Testis (tissue), 3 donors: ENCODE results near the gene UPP1. TPM values are rescaled to one million over a fixed set of nuclear protein-coding genes. Genes with fewer than 3 reads are reported as not detected.

Experiments
- DNase-seq: peaks from one replicate; pipeline ENCODE4 v3.0.0-alpha.2; 2019
- H3K27ac ChIP-seq, 2 donors: fragments of 200-600 bp; sonication (generic); one replicate each; pipeline ENCODE4 v1.5.1; 2019
- H3K27me3 ChIP-seq: fragments of 200-600 bp; sonication (generic); one replicate; pipeline ENCODE4 v1.5.1; 2019
- H3K36me3 ChIP-seq: fragments of 200-600 bp; sonication (generic); one replicate; pipeline ENCODE4 v1.5.1; 2017; ENCODE audit warnings: low read depth; ENCODE audit errors: missing control alignments
- H3K4me1 ChIP-seq: fragments of 200-600 bp; sonication (generic); one replicate; pipeline ENCODE4 v1.5.1; 2019
- H3K4me3 ChIP-seq, 2 donors: fragments of 200-600 bp; sonication (generic); one replicate each; pipeline ENCODE4 v1.5.1; 2017 to 2019
- H3K9me3 ChIP-seq: fragments of 200-600 bp; sonication (generic); one replicate; pipeline ENCODE4 v1.5.1; 2017
- POLR2A ChIP-seq: fragments of 450-650 bp; IDR thresholded peaks from one replicate; pipeline ENCODE4 v1.6.1; 2017; ENCODE audit warnings: antibody characterized with exemption, mild to moderate bottlenecking, moderate library complexity
- WGBS, 2 donors: methylation state at CpG; one replicate each; pipeline ENCODE4 v1.1.5; 2018; 5-methylcytosine and 5-hydroxymethylcytosine counted together
- intact Hi-C: fragments of 100-400 bp; cut with DNase I; formaldehyde crosslinking; loops from one replicate; pipeline ENCODE4 v1.15.1; 2023; ENCODE audit warnings: low total_unique reads
- polyA plus RNA-seq: library from polyadenylated mRNA; stranded (reverse); fragments of 350-450 nt; fragmentation: Illumina TruSeq; extraction: RNeasy Lipid Tissue Mini Kit (QIAGEN cat#74804); gene quantifications from one replicate; pipeline ENCODE4 v1.2.3, GENCODE V29; 2014; ENCODE audit warnings: low read depth, low replicate concordance; ENCODE audit not compliant: insufficient read depth
- total RNA-seq, 2 donors: library from RNA; depleted of rRNA; stranded (reverse); fragments of >200 nt; gene quantifications; one replicate each; pipeline ENCODE4 v1.2.3, GENCODE V29; 2016
- TF ChIP-seq, protein P1 (sequence below), 3 experiments: fragments of 450-650 bp in 2 of 3; fragments of 200-600 bp in 1 of 3; sonication (generic) in 1 of 3; IDR thresholded peaks; one replicate each; pipeline ENCODE4 v1.5.1; 2016 to 2019; ENCODE audit warnings: antibody characterized with exemption in 3 of 3, mild to moderate bottlenecking in 2 of 3, moderate library complexity in 1 of 3

UPP1 gene
- total and polyA plus RNA-seq, 3 donors from 2014 or later: 13.1 to 20.8 (median 17.2) TPM

- no peak overlapping the region for H3K27ac ChIP-seq
- no peaks in the 10 kb centered on the region for H3K27me3 ChIP-seq
- DNase-seq: no peak
- WGBS, 2 donors: 75 to 83% methylated on average over 6 of the region's 6 CpGs
- no peak overlapping the region for H3K4me3 ChIP-seq
- no peaks in the 10 kb centered on the region for H3K9me3 ChIP-seq
- TF ChIP-seq, protein P1, sequence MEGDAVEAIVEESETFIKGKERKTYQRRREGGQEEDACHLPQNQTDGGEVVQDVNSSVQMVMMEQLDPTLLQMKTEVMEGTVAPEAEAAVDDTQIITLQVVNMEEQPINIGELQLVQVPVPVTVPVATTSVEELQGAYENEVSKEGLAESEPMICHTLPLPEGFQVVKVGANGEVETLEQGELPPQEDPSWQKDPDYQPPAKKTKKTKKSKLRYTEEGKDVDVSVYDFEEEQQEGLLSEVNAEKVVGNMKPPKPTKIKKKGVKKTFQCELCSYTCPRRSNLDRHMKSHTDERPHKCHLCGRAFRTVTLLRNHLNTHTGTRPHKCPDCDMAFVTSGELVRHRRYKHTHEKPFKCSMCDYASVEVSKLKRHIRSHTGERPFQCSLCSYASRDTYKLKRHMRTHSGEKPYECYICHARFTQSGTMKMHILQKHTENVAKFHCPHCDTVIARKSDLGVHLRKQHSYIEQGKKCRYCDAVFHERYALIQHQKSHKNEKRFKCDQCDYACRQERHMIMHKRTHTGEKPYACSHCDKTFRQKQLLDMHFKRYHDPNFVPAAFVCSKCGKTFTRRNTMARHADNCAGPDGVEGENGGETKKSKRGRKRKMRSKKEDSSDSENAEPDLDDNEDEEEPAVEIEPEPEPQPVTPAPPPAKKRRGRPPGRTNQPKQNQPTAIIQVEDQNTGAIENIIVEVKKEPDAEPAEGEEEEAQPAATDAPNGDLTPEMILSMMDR (IDR thresholded peaks at IDR 0.05): no peak
- no peak for TF ChIP-seq POLR2A
- H3K36me3 ChIP-seq: no peaks in the 10 kb centered on the region
- peaks cover 6% of the 10 kb centered on the region for H3K4me1 ChIP-seq
- intact Hi-C loops: no loop called here
These were observed 5.8 kb upstream of the UPP1 start for GRCh38 chr7:48083114-48083830.

DNA sequence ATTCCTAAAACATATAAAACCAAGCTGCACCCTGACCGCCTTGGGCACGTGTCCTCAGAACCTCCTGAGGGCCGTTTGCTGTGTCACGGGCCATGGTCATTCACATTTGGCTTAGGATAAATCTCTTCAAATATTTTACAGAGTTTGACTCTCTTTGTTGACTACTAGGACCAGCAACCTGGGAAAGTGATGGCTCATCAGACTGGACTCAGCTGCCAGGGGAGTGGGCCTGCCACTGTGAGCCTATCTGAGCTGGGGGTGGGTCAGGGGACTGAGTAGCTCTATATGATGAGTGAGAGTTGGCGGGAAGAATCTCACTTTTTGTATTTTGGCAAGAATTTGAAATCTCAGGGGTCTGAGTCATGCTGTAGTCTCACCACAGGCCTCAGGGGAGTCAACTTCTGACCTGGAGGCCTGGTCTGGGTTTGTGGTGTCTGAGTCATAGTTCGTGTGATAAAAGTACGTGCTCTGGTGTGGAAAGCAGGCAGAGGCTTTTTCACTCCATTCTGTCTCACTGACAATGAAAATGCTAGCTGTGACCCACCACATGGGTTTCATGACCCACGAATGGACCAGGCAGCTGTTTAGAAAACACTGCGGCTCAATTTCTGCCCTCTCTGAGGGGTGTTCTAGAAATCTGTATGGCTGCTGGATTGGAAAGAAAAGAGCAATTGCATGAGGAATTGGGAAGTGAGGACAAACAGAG is 4.2 kb upstream of the UPP1 start:
- DNase-seq: peak; percentile 52
- TF ChIP-seq, protein P1 (IDR thresholded peaks at IDR 0.05): no peak
- no peak for TF ChIP-seq POLR2A
- Histone ChIP-seq H3K4me1 (peaks cover 6% of the 10 kb centered on the region), H3K36me3 (no peaks in the 10 kb centered on the region), H3K4me3 (no peak overlapping the region), H3K9me3 (no peaks in the 10 kb centered on the region), H3K27ac (peak overlapping the region in 1 of 2 donors; percentile 37), H3K27me3 (no peaks in the 10 kb centered on the region)
- WGBS, 2 donors: 61 to 75% methylated on average over 9 of the region's 9 CpGs
- intact Hi-C loops: no loop called here

DNA sequence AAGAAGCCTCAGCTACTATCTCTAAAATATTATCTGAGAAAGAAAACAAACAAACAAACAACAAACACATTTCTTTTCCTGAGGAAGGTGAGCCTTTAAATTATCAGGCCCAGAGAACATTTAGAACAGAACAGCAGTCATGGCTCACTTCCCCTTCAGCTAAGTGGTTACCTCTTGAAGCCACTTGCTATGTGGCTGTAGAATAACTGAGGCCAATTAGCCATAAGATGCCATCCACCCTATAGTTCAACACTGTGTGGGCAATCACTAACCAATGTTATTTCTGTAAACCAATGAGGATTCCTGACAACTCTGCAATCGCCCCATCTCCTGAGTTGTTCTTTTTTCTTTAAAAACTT is 3.7 kb upstream of the UPP1 start:
- no peaks in the 10 kb centered on the region for H3K36me3 ChIP-seq
- H3K27ac ChIP-seq: peak overlapping the region in 1 of 2 donors; percentile 37
- no peak overlapping the region for H3K4me3 ChIP-seq
- H3K9me3 ChIP-seq: no peaks in the 10 kb centered on the region
- intact Hi-C loops: no loop called here
- WGBS, 2 donors: 82 to 95% methylated on average over 1 of the region's 1 CpG
- peaks cover 6% of the 10 kb centered on the region for H3K4me1 ChIP-seq
- no peaks in the 10 kb centered on the region for H3K27me3 ChIP-seq
- no peak for DNase-seq
- TF ChIP-seq POLR2A: no peak
- TF ChIP-seq, protein P1 (IDR thresholded peaks at IDR 0.05): no peak

DNA sequence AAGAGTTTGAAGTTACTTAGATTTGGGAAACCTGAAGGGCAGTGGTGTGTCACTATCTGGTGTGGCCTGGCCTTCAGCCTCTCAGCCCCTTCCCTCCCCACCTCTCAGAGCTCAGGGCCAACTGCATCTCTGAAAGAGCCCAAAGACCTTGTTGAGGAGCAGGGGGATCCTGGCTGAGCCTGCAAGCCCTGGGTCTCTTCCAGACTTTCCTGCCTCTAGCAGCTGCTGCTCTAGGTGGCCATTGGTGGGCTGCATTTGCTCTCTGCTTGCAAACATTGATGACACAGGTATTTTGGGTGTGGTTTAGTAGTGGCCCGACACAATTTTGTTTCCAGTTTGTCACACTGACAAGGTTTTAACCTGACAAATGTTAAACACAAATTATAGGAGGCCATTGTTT is 3.1 kb upstream of the UPP1 start:
- no peak overlapping the region for H3K27ac ChIP-seq
- no peak for DNase-seq
- no peaks in the 10 kb centered on the region for H3K27me3 ChIP-seq
- H3K4me3 ChIP-seq: no peak overlapping the region
- no peaks in the 10 kb centered on the region for H3K9me3 ChIP-seq
- 67 to 85% methylated on average over 1 of the region's 1 CpG for WGBS, 2 donors
- H3K36me3 ChIP-seq: no peaks in the 10 kb centered on the region
- TF ChIP-seq POLR2A: no peak
- TF ChIP-seq, protein P1 (IDR thresholded peaks at IDR 0.05): no peak
- H3K4me1 ChIP-seq: peaks cover 6% of the 10 kb centered on the region
- intact Hi-C loops: no loop called here
